ENCODE data around the gene HRH2.

GRCh38 chr5:175685701-175686350, 28.0 kb downstream of the HRH2 start:
- TF ChIP-seq CTCF (IDR thresholded peaks at IDR 0.05; ENCODE audit: low read length) (no peak), EZH2 (IDR thresholded peaks at IDR 0.05; ENCODE audit: borderline replicate concordance, low read length) (no peak)

Measured in OCI-LY1 (cell line).